GM12874 (cell line): ENCODE measurements around the gene PPP1R13L.

Experiments used
- CTCF ChIP-seq: IDR thresholded peaks from 2 replicates; pipeline ENCODE4 v1.5.1; 2011; ENCODE audit warnings: low read depth, mild to moderate bottlenecking, control low read depth, low read length, moderate library complexity; ENCODE audit not compliant: insufficient read depth

The PPP1R13L gene

GRCh38 chr19:45404557-45405434 lies at the start of gene PPP1R13L:
PPP1R13L (minus strand) TSS chr19:45405069; CDS start chr19:45398318, 6,751 bp downstream.
- TF ChIP-seq CTCF = no peak

GRCh38 chr19:45451850-45452387 lies 47.0 kb upstream of the PPP1R13L start:
- no peak for TF ChIP-seq CTCF

GRCh38 chr19:45451131-45451849 lies 46.4 kb upstream of the PPP1R13L start:
- no peak for TF ChIP-seq CTCF

- TF ChIP-seq CTCF = no peak
Observed at GRCh38 chr19:45450012-45450333, 45.1 kb upstream of the PPP1R13L start.

GRCh38 chr19:45448887-45449299 lies 44.0 kb upstream of the PPP1R13L start:
- TF ChIP-seq CTCF = no peak

- no peak for TF ChIP-seq CTCF
Observed at GRCh38 chr19:45448425-45448756, 43.5 kb upstream of the PPP1R13L start.

- no peak for TF ChIP-seq CTCF
Observed at GRCh38 chr19:45446944-45447343, 42.1 kb upstream of the PPP1R13L start.
